GM19023 (cell line): ENCODE data around the gene SNX24.
"Not testable (repeated sequence)": the region's sequence is repeated elsewhere in the genome, so short reads cannot be mapped to it uniquely, and the experiment has no call there.

Experiments used
- ATAC-seq: cut with Tn5 transposase; IDR thresholded peaks from one replicate; pipeline ENCODE4 v1.9.1; 2021; ENCODE audit warnings: mild to moderate bottlenecking, moderate library complexity; ENCODE audit not compliant: unreplicated experiment

The SNX24 gene

DNA sequence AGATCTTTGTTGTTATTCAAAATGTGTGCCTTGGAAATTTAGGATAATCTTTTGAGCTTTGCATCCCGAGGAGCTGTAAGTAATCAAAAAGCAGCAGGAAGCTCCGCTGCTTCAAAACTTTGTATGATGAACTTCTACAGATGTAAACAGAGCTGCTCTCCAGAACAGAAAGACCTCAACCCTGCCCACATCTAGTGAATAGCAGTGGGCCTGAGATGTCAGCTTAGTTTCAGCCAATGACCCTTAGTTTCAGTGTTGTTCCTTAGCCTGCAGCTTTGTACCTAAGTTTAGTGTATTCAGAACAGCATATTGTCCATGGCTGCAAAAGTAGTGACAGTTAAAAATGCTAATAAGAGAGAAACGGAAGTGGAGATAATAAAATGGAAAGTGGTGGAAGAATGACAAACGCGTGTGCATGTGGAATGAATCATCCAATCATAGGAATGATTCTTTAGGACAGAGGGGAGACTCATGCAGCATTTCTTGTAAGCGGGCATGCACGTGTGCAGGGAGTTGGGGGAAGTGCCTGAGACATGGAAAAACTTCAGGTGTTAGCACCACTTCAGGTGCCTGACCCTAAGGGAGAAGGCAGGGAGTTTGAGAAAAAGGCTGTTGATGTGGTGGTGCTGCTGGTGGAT, 24.9 kb downstream of the SNX24 start:
- no peak for ATAC-seq

DNA sequence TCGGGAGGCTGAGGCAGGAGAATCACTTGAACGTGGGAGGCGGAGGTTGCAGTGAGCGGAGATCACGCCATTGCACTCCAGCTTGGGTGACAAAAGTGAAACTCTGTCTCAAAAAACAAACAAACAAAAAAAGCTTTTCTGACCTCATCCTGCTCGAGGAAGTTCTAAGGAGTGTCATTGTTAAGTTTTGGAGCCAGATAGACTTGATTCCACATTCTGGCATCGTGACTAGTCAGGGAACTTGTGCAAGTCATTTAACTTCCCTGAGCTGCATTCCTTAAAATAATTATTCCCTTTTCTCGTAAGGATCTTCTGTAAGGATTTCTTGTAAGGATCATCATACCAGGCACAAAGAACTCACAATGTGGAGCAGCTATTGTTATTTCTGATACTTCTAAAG, 26.2 kb downstream of the SNX24 start:
- no peak for ATAC-seq

DNA sequence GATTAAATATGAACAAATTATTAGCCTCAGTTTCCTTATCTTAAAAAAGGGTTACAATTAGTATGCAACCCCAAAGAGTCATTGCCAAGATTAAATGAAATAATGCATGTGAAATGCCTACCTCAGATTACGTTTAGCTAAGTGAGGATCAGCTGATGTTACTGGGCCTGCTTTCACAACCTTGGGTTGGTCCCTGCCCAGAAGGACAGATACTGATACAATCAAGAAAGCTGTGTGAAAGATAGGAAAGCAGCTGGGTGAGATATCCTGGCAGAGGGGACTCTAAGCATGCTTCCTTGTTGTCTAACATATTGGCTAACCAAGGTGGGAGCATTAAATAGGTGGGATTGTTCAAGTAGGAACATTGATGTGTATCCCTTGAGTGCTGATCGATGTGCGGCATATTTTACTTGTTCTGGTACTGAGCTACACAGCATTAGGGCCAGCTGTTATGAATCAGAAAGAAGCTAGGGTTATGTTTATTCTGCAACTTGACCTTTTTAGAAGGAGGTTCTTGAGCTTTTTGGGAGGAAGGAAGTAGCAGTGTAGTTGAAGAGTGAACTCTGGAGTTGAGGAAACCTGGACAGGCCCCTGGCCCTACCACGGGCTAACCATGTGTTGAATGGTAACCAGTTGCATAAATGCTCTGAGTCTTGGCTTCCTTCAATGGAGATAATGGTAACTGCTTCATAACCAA, 28.9 kb downstream of the SNX24 start:
- ATAC-seq: no peak

DNA sequence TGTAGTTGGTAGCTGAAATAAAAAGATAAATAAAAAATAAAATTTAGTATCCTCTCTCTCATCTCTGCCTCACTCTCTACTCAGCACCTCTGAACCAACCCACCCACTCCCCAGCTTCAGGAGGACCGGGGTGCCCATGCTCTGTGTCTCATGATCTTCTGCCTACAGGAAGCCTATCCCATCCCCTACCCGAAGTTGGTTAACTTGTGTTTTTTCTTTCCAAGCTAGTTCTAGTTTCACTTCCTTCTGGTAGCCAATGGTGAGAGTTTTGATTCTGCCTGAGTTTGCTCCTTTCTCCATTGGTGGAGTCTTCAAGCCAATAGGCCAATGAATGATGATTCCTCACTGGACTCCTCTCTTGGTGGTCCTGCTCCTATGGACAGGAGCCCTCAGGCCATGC, 32.1 kb downstream of the SNX24 start:
- no peak for ATAC-seq

DNA sequence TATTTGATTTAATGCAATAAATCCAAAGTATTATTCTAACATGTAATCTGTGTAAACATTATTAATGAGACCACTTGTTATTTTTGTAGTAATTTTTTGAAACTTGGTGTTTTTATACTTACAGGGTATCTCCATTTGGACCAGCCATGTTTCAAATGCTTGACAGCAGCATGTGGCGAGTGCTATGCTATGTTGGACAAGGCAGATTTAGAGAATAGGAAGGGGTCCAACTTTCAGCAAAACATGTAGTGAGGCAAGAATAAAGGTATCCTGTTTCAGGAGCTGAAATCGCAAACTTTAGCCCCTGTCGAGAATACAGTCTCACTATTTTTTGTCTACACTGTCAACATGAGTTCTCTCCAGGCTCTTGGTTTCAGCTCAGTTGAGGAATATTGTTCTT, 33.7 kb downstream of the SNX24 start:
- ATAC-seq: no peak

DNA sequence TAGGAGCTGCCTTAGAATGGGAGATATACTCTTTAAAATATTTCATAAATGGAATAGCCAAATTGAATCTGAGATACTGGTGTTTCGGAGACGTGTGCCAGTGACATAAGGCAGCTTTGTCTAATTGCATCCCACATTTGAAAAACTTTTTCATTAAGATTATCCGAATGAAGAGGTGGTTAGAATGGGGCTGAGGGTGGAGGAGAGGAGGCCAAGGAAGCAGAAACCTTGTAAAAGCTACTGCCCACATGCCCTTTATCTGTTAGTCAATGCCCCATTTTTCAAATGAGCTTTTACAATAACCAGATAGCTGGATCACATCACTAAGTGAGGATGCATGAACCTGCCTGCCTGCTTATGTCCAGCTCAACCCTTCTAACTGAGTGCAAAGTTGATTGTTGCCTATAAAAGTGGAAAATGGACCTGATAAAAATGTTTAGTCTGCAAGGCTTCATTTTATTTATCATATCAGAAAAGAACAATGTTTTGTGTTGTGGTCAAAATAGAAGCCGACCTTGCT, 34.8 kb downstream of the SNX24 start:
- ATAC-seq: no peak

DNA sequence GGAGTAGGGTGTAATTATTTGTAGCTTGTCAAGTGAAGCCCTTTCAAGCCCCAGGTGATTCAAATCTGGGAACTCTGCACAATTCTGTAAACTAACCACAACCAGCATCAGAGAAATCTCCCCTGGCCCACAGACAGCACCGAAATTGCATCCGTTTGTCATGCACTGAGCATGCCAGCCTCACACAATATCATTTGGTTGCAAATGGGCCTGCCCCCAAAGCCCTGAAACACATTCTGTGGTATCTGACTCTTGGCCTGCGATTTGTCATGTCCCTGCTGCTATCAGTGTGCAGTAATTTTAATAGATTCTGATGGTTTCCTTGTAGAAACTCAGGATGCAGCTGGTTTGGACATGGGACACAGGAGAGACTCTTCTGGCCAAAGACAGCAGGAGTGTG, 35.3 kb downstream of the SNX24 start:
- ATAC-seq: peak; percentile 71

DNA sequence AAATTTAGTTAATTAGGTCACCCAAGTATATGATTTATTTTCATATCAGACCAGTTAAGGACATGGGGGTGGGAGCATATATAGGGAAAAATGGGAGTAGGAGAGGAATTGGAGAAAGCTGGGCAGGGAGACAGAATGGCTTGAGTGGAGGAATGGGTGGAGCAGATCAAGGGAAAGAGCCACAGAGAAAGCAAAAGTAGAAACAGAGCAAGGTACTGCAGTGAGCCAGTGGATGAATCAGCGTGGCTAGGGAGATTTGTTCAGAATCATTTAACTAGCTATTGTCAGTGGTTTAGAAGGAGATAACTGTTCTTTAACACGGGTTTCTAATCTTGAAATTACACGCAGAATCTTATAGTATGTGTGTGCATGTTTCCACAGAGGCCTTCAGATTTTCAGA, 37.4 kb downstream of the SNX24 start:
- peak; percentile 43 for ATAC-seq

DNA sequence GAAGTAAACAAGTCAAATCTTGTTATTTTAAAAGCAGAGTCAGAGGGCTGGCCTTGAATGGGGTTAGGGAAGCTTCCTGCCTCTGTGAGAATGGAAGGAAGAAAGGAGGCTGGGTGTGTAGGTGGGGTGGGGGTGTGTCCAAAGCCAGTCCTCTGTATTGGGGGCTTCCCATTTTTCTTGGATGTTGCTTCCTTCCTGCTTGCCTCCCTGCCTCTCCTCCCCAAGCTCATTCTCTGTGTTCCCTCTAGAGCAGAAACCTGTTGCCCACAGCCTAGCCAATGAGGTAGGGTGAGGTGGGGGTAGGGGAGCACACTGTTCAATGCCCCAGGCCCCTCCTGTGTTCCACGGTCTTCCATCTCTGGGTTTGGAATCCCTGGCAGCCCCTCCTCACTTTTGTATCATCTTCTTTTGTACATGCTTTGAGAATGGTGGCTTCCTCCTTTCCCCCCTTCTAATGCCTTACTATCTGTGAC, 39.7 kb downstream of the SNX24 start:
- ATAC-seq: no peak

DNA sequence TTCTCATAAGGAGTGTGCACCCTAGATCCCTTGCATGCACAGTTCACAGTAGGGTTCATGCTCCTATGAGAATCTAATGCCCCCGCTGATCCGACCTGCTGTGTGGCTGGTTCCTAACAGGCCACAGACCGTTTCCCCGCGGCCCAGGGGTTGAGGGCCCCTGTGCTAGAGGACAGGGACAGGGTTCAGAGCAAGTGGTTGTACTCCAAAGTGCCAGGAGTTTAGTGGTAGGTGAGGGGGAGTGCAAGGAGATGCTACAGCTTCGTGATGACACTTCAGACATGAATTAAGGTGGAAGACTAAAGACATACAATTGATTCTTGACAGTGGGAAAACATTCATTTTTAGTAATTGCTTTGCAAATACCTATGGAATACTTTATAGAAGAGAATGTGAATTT, 40.5 kb downstream of the SNX24 start:
- no peak for ATAC-seq

DNA sequence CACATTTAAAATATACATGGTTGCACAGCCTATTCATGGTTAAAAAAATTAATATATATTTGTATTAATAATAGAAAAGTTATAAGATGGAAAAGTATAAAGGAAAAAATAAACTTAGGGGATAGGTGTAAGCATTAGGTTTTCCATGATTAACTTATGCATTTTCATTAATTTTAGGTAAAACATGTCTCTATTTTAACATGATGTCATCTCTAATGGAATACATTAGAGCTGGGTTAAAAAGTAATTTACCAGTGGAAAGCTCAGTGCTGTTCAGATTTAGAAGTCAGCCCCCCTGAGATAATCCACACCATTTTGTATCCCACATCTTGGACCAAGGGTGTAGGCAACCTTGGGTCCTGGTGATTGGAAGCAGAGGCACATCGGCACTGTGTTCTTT, 49.7 kb downstream of the SNX24 start:
- ATAC-seq: no peak

DNA sequence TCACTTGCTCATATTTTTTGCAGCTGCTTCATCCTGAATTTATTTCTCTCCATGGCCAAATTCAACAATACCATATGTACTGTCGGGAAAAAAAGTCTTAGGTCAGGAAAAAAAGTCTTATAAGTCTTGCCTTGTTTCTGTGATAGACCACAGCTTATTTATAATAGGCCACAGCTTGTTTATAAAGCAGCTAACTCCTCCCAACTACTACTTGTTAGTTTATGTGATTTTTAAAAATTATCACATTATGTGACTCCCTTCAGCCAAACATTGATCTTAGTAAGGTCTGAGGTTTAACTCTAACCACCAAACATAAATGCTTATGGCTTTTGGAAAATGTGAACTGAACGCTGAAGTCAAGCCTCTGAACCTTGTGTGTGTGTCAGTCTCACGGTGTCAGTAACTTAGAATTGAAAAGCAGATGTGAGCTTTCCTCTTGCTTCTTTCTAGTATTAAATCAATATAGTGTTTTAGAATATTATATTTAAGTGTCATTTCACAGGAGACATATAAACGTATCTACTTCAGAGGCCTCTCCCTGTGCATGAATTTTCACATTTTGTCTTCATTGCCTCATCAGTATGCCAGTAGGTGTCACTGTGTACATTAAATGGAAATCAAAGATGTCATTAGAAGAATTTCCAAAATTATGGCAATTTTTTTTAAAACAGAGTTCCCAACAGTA, 51.3 kb downstream of the SNX24 start:
- no peak for ATAC-seq

DNA sequence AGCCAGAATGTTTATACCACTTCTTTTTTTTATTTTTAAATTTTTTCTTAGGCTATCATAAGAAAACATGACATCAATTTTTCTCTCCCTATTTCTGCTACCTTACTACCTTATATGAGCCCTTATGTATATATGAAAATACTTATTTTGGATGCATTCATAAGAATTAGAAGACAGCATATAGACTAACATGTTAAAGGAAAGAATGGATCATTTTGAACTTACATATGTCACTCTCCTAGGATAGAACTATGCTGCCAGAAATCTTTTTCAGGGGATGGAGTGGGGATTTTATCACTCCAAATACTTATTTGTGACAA, 51.8 kb downstream of the SNX24 start:
- no peak for ATAC-seq

DNA sequence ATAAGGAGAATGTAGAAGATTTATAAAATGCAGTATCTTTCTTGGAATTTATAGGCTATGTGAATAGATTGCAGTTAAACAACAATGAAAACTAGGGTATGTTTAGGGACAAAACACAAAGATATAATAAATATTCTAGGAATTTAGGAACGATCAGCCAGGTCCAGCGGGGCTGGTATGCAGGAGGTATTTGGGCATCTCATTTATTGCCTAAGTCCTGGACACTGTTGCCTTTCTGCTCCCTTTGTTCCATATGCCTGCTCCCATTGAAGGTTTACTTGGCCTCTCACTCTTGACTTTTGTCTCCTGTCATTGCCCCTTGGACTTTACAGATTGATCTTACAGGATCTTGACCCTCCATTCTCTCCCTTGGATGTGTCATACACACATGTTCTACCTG, 55.9 kb downstream of the SNX24 start:
- ATAC-seq: no peak

DNA sequence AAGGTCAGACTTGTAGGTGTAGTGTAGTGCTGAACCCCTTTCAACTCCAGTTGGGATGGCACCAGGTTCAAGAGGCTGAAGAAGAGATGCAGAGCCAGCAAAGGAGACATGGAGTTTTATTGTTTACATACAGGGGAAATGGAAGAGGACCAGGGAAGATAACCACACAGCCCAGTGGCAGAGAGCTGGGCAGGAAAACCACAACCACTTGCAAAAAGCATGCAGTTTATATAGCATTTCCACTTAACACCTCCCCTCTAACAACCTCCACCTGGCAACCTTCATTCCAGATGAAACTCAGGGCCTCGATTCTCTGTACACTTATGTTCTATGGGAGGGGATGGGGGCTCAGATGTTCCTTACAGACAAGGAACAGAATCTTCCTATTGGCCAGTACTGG, 56.9 kb downstream of the SNX24 start:
- ATAC-seq: no peak

DNA sequence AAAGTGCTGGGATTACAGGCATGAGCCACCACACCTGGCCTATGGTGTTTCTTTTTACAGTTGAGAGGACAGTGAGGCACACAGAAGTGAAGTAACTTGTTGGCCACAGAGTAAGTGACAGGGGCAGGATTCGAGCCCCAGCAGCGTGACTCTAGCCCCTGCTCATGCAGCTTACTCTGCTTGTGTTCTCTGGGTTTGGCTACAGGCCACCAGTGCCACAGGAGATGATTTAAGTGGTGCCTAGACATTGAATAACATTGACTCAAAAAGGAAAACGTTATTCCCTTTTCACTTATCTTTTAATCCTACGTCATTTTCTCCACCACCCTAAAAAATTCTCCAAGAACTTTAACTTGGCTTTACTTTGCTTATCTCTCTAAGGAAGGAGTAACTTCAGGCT, 61.4 kb downstream of the SNX24 start:
- ATAC-seq: no peak

DNA sequence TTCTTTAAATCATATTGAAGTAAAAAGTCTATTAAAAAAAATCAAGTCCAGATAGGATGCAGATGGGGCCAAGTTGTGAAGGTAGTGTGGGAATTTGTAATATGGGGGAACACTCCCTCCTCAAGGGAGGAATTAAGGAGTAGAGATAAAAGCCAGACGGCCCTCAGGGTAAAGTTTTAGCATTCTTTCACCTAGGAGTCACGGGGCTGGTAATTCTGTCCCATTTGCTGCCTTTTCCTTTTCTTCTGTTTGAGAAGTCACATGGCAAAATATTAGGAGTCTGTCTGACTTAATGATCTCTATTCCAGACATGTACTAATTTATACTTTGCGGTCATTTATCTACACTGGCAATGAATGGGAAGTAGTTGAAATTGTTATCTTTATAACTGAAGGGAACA, 61.9 kb downstream of the SNX24 start:
- ATAC-seq: no peak

DNA sequence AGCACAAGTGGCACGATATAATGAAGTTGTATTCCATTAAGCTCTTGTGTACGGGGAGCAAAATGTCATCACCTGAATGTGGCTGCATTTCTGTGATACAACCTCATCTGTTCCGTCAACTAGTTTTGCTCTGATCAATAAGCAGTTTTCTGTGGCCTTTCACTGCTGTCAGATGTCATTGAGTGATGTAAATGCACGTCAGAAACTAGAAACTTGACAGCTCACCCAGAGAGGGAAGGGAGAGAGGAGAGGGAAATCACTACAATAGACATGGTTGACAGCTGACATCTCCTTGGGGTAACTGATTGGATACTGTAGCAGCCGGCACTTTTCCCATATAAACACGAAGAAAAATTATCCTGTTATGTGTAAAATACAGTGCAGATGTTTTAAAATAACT, 62.7 kb downstream of the SNX24 start:
- ATAC-seq: no peak

DNA sequence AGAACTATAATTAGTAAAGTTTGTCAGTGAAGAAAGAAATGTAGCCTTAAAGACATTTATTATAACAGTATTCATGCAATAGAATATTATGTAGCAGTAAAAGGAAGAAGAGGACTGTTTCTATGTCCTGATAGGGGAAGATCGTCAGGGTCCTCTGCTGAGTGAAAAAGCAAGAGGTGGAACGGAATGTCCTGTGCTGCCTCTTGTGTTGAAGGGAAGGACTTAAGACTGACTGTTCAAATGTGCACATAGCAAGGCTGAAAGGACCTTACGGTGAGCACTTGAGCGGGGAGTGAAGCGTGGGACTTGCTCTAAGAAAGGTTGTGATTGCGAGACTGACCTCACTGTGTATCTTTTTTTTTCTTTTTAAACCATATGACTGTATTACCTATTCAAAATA, 63.2 kb downstream of the SNX24 start:
- ATAC-seq: no peak

DNA sequence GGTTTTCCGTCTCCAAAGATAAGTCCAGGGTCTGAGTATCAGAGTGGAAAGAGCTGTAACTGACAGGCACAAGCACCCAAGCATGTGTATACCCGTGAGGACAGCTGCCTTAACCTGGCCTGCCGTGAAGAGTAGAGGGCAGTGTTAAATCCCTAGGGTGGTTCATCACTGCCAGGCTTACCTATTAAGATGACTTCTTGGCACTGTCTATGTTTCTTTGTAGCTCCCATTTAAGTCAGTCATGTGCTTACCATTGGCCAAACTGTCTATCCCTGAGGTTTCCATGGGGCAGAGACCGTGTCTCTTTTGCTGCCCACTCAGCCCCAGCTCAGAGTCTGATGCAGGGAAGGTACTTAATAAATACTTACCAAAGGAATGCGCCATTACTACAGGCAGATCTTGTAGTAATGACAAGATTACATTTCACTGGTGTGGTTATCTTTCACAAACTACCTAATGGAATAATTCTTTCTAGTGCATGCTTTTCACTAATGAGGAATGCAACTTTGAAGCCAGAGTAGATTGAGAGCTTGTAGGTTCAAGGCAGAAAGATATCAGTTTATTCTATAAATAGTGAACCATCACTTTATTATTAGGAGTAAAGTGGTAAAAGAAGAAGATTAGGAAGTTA, 64.2 kb downstream of the SNX24 start:
- ATAC-seq: no peak

DNA sequence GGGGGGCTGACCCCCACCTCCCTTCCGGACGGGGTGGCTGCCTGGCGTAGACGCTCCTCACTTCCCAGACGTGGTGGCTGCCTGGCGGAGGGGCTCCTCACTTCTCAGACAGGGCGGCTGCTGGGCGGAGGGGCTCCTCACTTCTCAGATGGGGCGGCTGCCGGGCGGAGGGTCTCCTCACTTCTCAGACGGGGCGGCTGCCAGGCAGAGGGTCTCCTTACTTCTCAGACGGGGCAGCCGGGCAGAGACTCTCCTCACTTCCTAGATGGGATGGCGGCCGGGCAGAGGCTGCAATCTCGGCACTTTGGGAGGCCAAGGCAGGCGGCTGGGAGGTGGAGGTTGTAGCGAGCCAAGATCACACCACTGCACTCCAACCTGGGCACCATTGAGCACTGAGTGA, 68.0 kb downstream of the SNX24 start:
- ATAC-seq: not testable (repeated sequence)
